Suprapubic skin (tissue), 4 donors: Measurements from ENCODE around the gene NAA40. TPM values are rescaled to one million over a fixed set of nuclear protein-coding genes. Genes with fewer than 3 reads are reported as not detected.

Experiments used
- DNase-seq, 2 donors: peaks; one replicate each; pipeline ENCODE4 v3.0.0-alpha.2; 2019; ENCODE audit warnings: low spot score in 2 of 2
- H3K27ac ChIP-seq: fragments of 200-600 bp; sonication (generic); one replicate; pipeline ENCODE4 v1.5.1; 2019
- H3K27me3 ChIP-seq: fragments of 200-600 bp; sonication (generic); one replicate; pipeline ENCODE4 v1.5.1; 2019
- H3K36me3 ChIP-seq: fragments of 200-600 bp; sonication (generic); one replicate; pipeline ENCODE4 v1.5.1; 2019
- H3K4me1 ChIP-seq: fragments of 200-600 bp; sonication (generic); one replicate; pipeline ENCODE4 v1.5.1; 2019
- H3K4me3 ChIP-seq: fragments of 200-600 bp; sonication (generic); one replicate; pipeline ENCODE4 v1.5.1; 2019; ENCODE audit warnings: mild to moderate bottlenecking
- H3K9me3 ChIP-seq: fragments of 200-600 bp; sonication (generic); one replicate; pipeline ENCODE4 v1.5.1; 2019
- EP300 ChIP-seq: sonication (generic); formaldehyde crosslinking; IDR thresholded peaks from one replicate; pipeline ENCODE4 v1.6.1; 2017; ENCODE audit warnings: antibody characterized with exemption
- POLR2A ChIP-seq, 2 donors: fragments of 450-650 bp; IDR thresholded peaks; one replicate each; pipeline ENCODE4 v1.6.1; 2017; ENCODE audit warnings: antibody characterized with exemption in 2 of 2, mild to moderate bottlenecking in 2 of 2, moderate library complexity in 2 of 2
- POLR2AphosphoS5 ChIP-seq, 3 donors: sonication (generic); formaldehyde crosslinking; IDR thresholded peaks; one replicate each; pipeline ENCODE4 v1.6.1; 2017; ENCODE audit warnings: antibody characterized with exemption in 3 of 3
- WGBS: methylation state at CpG from one replicate; pipeline ENCODE4 v1.1.5; 2018; 5-methylcytosine and 5-hydroxymethylcytosine counted together
- total RNA-seq, 4 donors: library from RNA; depleted of rRNA; stranded (reverse); fragments of >200 nt; gene quantifications; one replicate each; pipeline ENCODE4 v1.1.0, GENCODE V29; 2016
- TF ChIP-seq, protein P1 (sequence below), 2 donors: fragments of 200-600 bp in 1 of 2; fragments of 450-650 bp in 1 of 2; sonication (generic) in 1 of 2; IDR thresholded peaks; one replicate each; pipeline ENCODE4 v1.5.1; 2016 to 2019; ENCODE audit warnings: antibody characterized with exemption in 2 of 2, mild to moderate bottlenecking in 1 of 2, moderate library complexity in 1 of 2

NAA40 gene
- total RNA-seq, 4 donors from 2014 or later, result 5.4 to 19.2 (median 8.2) TPM

DNA sequence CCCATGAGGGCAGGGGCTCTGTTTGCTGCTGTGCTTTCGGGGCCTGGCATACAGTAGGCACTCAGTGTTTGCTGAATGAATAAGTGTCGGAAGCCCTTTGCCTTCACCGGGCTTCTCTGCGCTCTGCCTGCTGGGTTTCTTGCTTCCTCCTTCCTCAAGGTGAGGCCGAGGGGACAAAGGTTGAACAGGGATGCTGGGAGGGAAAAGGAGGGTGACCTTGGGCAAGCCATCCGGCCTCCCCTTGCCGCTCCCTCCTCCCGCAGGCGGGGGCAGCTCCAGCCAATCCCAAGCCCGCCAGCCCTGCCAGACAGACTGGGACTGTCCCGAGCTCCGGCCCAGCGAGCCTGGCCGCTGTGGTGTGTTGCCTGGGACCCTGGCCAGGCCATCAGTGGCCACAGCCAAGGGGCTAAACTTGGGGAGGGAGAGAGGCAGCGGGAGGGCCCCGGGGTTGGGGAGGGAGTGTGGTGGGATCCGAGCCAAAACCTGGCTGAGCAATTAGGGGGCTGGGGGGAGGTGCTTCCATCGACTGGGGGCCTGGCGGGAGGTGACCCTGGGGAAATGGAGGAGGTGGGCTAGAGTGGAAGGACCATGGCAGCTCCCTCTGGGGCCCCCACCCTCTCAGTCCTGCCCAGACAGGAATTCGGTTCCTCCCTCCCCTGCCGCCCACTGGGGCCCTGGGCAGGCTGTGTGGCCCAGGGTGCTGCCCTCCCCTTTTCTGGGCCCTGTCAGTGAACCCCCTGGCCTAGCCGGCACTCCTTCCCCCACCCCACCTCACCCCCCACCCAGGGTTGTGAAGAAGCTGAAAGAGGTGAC is 18.5 kb upstream of the NAA40 start:
- Histone ChIP-seq H3K27me3 (no peaks in the 10 kb centered on the region), H3K27ac (no peak overlapping the region), H3K4me1 (peaks cover 49% of the 10 kb centered on the region), H3K9me3 (no peaks in the 10 kb centered on the region), H3K4me3 (no peak overlapping the region), H3K36me3 (no peaks in the 10 kb centered on the region)
- DNase-seq, result no peak
- 63% methylated on average over 8 of the region's 22 CpGs for WGBS
- TF ChIP-seq POLR2A (IDR thresholded peaks at IDR 0.05), result no peak
- TF ChIP-seq POLR2AphosphoS5 (IDR thresholded peaks at IDR 0.05), result no peak
- no peak for TF ChIP-seq EP300
- TF ChIP-seq, protein P1, sequence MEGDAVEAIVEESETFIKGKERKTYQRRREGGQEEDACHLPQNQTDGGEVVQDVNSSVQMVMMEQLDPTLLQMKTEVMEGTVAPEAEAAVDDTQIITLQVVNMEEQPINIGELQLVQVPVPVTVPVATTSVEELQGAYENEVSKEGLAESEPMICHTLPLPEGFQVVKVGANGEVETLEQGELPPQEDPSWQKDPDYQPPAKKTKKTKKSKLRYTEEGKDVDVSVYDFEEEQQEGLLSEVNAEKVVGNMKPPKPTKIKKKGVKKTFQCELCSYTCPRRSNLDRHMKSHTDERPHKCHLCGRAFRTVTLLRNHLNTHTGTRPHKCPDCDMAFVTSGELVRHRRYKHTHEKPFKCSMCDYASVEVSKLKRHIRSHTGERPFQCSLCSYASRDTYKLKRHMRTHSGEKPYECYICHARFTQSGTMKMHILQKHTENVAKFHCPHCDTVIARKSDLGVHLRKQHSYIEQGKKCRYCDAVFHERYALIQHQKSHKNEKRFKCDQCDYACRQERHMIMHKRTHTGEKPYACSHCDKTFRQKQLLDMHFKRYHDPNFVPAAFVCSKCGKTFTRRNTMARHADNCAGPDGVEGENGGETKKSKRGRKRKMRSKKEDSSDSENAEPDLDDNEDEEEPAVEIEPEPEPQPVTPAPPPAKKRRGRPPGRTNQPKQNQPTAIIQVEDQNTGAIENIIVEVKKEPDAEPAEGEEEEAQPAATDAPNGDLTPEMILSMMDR (IDR thresholded peaks at IDR 0.05), result no peak

DNA sequence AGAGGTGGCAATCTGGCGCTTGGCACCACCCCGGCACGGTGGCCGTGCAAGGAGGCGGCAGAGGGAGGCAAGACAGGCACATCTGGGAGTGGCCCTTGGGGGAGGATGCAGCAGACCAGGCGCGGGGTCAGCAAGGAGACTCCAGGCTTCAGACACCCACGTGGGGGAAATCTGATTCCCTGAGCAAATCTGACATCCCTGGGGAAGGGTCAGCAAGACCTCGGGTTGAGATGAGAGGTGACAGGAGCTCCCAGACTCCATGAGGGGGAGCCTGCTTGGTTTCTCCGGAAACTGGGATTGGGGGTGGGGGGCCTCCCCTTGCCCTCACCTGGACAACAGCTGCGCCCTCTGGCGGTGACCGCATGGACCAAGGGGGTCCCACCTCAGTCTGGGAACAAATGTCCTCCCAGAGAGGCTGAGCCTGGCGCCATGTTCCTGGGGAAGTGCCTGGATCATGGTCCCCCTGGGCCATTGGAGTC is 17.8 kb upstream of the NAA40 start:
- no peaks in the 10 kb centered on the region for H3K9me3 ChIP-seq
- peaks cover 43% of the 10 kb centered on the region for H3K4me1 ChIP-seq
- H3K36me3 ChIP-seq, result no peaks in the 10 kb centered on the region
- H3K27me3 ChIP-seq, result no peaks in the 10 kb centered on the region
- no peak for TF ChIP-seq POLR2AphosphoS5 (IDR thresholded peaks at IDR 0.05)
- no peak for TF ChIP-seq POLR2A (IDR thresholded peaks at IDR 0.05)
- TF ChIP-seq, protein P1 (IDR thresholded peaks at IDR 0.05), result no peak
- TF ChIP-seq EP300, result no peak
- DNase-seq, result no peak
- H3K27ac ChIP-seq, result no peak overlapping the region
- H3K4me3 ChIP-seq, result no peak overlapping the region
- 67% methylated on average over 8 of the region's 14 CpGs for WGBS

DNA sequence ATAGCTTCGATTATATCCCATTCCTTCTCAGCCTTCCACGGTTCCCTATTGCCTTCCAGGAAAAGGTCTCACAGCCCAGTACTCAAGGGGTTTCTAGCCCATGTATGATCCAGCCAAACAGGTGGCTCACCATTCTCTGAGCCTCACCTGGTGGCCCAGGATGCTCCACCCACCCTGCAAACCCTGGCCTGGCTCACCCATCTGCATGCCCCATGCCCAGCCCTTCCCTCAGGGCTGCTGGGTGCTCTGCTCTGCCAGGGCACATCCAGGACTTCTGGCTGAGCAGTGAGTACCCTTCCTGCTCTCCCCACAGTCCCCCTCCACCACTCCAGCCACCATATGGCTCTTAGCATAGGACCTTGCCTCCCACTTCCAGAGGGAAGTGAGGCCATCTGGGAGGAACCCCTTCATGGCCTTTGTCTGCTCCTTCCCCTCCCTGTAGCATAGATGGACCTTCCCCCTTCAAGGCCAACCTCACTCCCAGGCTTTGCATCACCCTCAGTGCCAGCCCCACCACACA is 16.1 kb upstream of the NAA40 start:
- no peaks in the 10 kb centered on the region for H3K27me3 ChIP-seq
- WGBS, result 59% methylated on average over 2 of the region's 2 CpGs
- TF ChIP-seq POLR2AphosphoS5 (IDR thresholded peaks at IDR 0.05), result no peak
- TF ChIP-seq, protein P1 (IDR thresholded peaks at IDR 0.05), result no peak
- TF ChIP-seq POLR2A (IDR thresholded peaks at IDR 0.05), result no peak
- no peak for TF ChIP-seq EP300
- no peaks in the 10 kb centered on the region for H3K9me3 ChIP-seq
- H3K4me3 ChIP-seq, result no peak overlapping the region
- peaks cover 28% of the 10 kb centered on the region for H3K4me1 ChIP-seq
- DNase-seq, result no peak
- no peak overlapping the region for H3K27ac ChIP-seq
- no peaks in the 10 kb centered on the region for H3K36me3 ChIP-seq

DNA sequence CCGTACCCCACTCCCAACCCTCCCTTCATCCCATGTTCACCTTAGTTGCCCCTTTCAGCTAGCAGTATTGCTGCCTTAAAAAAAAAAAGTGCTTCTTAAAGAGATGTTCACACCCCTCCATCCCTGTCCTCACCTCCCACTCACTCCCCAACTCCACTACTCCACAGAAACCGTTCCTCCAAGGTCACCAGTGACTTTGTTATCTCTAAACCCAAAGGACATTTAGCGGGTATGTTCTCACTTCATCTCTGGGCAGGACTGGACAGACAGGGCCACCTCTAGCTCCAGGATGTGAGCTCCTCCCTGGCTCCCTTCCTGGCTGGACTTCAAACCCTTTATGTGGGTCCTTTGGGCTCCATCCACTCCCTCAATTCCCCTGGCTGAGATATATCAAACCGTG is 15.5 kb upstream of the NAA40 start:
- Histone ChIP-seq H3K4me3 (no peak overlapping the region), H3K9me3 (no peaks in the 10 kb centered on the region), H3K36me3 (no peaks in the 10 kb centered on the region), H3K27ac (no peak overlapping the region), H3K27me3 (no peaks in the 10 kb centered on the region), H3K4me1 (peaks cover 22% of the 10 kb centered on the region)
- TF ChIP-seq, protein P1 (IDR thresholded peaks at IDR 0.05), result no peak
- TF ChIP-seq POLR2A (IDR thresholded peaks at IDR 0.05) (no peak), EP300 (no peak), POLR2AphosphoS5 (IDR thresholded peaks at IDR 0.05) (no peak)
- WGBS, result 62% methylated on average over 4 of the region's 4 CpGs
- no peak for DNase-seq

DNA sequence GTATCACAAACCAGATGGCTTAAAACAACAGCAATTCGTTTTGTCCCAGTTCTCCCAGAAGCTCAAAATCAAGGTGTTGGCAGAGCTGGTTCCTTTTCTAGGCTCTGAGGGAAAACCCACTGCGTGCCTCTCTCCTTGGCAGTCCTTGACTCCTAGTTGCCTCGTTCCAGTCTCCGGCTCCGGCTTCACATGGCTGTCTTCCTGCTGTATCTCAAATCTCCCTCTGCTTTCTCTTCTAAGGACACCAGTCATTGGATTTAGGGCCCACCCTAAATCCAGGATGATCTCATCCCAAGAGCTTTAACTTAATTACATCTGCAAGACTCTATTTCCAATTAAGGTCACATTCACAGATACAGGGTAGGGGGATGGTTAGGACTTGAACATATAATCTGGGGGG is 9.2 kb upstream of the NAA40 start:
- Histone ChIP-seq H3K9me3 (no peaks in the 10 kb centered on the region), H3K27me3 (no peaks in the 10 kb centered on the region), H3K4me1 (no peaks in the 10 kb centered on the region), H3K27ac (no peak overlapping the region), H3K36me3 (no peaks in the 10 kb centered on the region), H3K4me3 (no peak overlapping the region)
- no peak for DNase-seq
- TF ChIP-seq POLR2AphosphoS5 (IDR thresholded peaks at IDR 0.05) (no peak), EP300 (no peak), POLR2A (IDR thresholded peaks at IDR 0.05) (no peak)
- TF ChIP-seq, protein P1 (IDR thresholded peaks at IDR 0.05), result no peak
- 89% methylated on average over 5 of the region's 5 CpGs for WGBS
